Ascending aorta (tissue), 2 donors: ENCODE data around the gene LPO. TPM values are rescaled to one million over a fixed set of nuclear protein-coding genes. Genes with fewer than 3 reads are reported as not detected.

ENCODE experiments used
- DNase-seq, 2 donors: peaks; one replicate each; pipeline ENCODE4 v3.0.0-alpha.2; 2019; ENCODE audit warnings: low spot score in 2 of 2
- H3K27ac ChIP-seq, 2 donors: fragments of 200-600 bp; sonication (generic); one replicate each; pipeline ENCODE4 v1.5.1; 2016 to 2017; ENCODE audit warnings: mild to moderate bottlenecking in 1 of 2
- H3K27me3 ChIP-seq: fragments of 200-600 bp; sonication (generic); one replicate; pipeline ENCODE4 v1.5.1; 2017
- H3K36me3 ChIP-seq, 2 donors: fragments of 200-600 bp; sonication (generic); one replicate each; pipeline ENCODE4 v1.5.1; 2016
- H3K4me1 ChIP-seq, 2 donors: fragments of 200-600 bp; sonication (generic); one replicate each; pipeline ENCODE4 v1.5.1; 2016 to 2017; ENCODE audit warnings: mild to moderate bottlenecking in 1 of 2
- H3K4me3 ChIP-seq, 2 donors: fragments of 200-600 bp; sonication (generic); one replicate each; pipeline ENCODE4 v1.5.1; 2016 to 2017; ENCODE audit warnings: mild to moderate bottlenecking in 1 of 2
- H3K9me3 ChIP-seq, 2 donors: fragments of 200-600 bp; sonication (generic); one replicate each; pipeline ENCODE4 v1.5.1; 2016
- intact Hi-C: fragments of 100-400 bp; cut with DNase I; formaldehyde crosslinking; loops from one replicate; pipeline ENCODE4 v1.15.1; 2023
- total RNA-seq: library from RNA; depleted of rRNA; stranded (reverse); fragments of >200 nt; gene quantifications from one replicate; pipeline ENCODE4 v1.1.0, GENCODE V29; 2016
- TF ChIP-seq, protein P1 (sequence below), 3 experiments: fragments of 200-600 bp in 2 of 3; fragments of 450-650 bp in 1 of 3; sonication (generic) in 2 of 3; IDR thresholded peaks; one replicate each; pipeline ENCODE4 v1.5.1; 2016 to 2019; ENCODE audit warnings: antibody characterized with exemption in 3 of 3, mild to moderate bottlenecking in 1 of 3, moderate library complexity in 1 of 3

LPO gene
- total RNA-seq, 1 donor from 2014 or later, result not detected

DNA sequence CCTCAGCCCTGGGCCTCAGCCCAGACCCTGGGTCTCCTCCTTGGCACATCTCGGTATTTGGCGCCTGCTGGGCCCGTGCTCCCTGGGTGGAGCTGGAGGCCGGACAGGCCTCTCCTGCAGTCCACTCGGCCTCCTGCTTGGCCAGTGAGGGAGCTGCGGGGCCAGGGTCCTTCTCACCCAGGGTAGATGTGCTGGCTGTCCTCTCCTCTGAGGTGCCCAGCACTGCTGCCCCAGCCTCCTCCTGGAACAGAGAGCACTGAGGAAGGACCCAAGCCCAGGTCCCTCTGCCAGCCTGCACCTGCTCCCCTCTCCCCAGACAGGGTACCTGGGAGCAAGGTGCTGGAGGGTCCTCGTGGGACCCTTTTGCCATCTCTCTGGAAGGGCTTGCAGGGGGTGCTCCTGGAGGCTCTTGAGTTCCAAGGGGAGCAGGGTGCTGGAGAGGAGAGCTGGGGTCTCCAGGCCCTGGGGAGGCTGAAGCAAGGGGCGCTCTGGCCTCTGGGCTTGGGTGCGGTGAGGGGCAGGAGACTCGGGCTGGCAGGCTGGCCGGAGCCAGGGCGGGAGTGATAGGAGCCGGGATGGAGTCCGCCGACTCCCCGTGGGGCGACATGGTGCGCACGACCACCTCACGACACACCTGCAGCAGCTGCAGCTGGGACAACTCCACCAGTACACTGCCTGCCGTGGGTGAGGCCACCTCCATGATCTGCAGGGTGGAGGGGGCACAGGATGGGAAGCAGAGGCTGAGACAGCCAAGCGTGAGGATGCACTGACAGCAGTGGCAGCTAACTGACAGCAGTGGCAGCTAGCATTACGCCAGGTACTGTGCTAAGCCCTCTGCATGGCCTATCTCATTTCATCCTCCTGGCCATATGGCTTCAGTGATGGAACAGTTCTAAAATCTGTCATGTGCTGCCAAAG lies 72.4 kb downstream of the LPO start:
- H3K27ac ChIP-seq, result no peak overlapping the region
- intact Hi-C loops, result no loop called here

DNA sequence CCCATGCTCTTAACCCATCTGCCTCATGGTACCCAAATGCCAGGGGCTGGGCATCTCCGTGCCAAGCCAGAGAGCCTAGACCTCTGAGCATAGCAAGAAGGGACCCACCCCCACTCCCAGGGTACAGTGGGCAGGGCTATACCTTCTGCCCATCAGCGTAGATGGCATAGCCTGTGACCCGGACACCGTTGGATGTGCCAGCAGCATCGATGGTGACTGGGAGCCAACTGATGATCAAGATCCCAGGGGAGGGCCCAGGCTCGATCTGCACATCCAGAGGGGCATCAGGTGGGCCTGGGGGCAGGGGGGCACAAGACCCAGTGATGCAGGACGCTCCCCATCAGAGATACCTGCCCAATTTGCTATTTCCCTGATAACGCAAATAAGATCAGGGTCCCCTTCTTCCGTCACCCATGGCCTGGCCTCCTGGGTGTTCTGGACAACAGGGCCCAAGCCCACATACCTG lies 73.1 kb downstream of the LPO start:
- peaks cover 0 to 20% of the 10 kb centered on the region in 2 donors for H3K36me3 ChIP-seq

More for the DNA sequence above, 72.4 kb downstream of the LPO start:
- TF ChIP-seq, protein P1, sequence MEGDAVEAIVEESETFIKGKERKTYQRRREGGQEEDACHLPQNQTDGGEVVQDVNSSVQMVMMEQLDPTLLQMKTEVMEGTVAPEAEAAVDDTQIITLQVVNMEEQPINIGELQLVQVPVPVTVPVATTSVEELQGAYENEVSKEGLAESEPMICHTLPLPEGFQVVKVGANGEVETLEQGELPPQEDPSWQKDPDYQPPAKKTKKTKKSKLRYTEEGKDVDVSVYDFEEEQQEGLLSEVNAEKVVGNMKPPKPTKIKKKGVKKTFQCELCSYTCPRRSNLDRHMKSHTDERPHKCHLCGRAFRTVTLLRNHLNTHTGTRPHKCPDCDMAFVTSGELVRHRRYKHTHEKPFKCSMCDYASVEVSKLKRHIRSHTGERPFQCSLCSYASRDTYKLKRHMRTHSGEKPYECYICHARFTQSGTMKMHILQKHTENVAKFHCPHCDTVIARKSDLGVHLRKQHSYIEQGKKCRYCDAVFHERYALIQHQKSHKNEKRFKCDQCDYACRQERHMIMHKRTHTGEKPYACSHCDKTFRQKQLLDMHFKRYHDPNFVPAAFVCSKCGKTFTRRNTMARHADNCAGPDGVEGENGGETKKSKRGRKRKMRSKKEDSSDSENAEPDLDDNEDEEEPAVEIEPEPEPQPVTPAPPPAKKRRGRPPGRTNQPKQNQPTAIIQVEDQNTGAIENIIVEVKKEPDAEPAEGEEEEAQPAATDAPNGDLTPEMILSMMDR (IDR thresholded peaks at IDR 0.05), result no peak
- Histone ChIP-seq H3K9me3 (no peaks in the 10 kb centered on the region), H3K36me3 (peaks cover 0 to 20% of the 10 kb centered on the region in 2 donors), H3K4me1 (no peaks in the 10 kb centered on the region), H3K4me3 (no peak overlapping the region), H3K27me3 (no peaks in the 10 kb centered on the region)
- peak in 1 of 2 donors; percentile 58 for DNase-seq

DNA sequence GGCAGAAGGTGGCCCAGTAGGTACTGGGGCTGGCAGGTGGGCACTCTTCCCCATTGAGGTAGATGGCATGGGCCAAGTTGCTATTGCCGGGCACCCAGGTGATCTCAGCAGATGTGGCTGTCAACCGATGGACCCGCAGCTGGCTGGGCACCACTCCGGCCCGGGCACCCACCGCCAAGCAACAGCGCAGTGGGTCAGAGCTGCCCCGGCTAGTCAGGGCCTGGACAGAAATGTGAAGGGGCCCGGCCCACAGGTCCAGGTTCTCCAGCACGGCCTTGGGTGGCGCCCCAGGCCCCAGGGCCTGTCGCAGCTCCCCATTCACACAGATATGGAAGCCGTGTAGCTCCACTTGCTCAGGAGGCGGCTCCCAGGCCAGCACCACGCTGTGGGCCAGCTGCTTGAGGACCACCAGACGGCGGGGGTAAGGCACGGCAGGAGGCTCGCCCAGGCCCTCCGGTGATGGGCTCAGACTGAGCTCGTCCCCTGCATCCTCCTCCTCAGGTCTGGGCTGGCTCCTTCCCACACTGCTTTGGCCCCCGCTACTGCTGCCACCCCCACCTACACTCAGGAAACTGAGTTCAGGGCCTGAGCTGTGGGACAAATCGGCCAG lies 73.7 kb downstream of the LPO start:
- Histone ChIP-seq H3K4me1 (no peaks in the 10 kb centered on the region), H3K36me3 (peaks cover 0 to 20% of the 10 kb centered on the region in 2 donors), H3K9me3 (no peaks in the 10 kb centered on the region), H3K27ac (no peak overlapping the region), H3K27me3 (no peaks in the 10 kb centered on the region), H3K4me3 (no peak overlapping the region)
- DNase-seq, result peak in 1 of 2 donors; percentile 62
- intact Hi-C loops, result no loop called here
- TF ChIP-seq, protein P1 (IDR thresholded peaks at IDR 0.05), result no peak

More for the DNA sequence above, 73.1 kb downstream of the LPO start:
- Histone ChIP-seq H3K4me3 (no peak overlapping the region), H3K9me3 (no peaks in the 10 kb centered on the region), H3K27me3 (no peaks in the 10 kb centered on the region), H3K27ac (no peak overlapping the region), H3K4me1 (no peaks in the 10 kb centered on the region)
- intact Hi-C loops, result no loop called here
- TF ChIP-seq, protein P1 (IDR thresholded peaks at IDR 0.05), result no peak
- DNase-seq, result peak in 1 of 2 donors; percentile 61

DNA sequence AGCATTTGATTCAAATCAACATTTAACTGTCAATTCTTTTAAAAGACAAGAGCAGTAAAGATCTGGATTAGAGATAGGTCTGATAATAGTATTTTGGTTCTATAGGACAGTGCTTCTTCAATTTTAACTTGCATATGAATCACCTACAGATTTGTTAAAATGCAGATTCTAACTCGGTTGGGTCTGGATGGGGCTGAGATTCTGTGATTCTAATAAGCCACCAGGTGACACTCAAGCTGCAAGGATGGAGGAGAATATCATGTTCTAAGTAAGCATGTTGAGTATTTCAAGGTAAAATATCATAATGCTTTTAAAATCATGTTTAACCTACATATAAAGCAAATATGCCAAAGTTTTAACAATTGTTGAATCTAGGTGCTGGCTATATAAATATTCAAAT lies 74.4 kb downstream of the LPO start:
- no peak overlapping the region for H3K27ac ChIP-seq
- intact Hi-C loops, result no loop called here
- peaks cover 0 to 17% of the 10 kb centered on the region in 2 donors for H3K36me3 ChIP-seq
- no peak overlapping the region for H3K4me3 ChIP-seq
- TF ChIP-seq, protein P1 (IDR thresholded peaks at IDR 0.05), result no peak
- no peaks in the 10 kb centered on the region for H3K9me3 ChIP-seq
- H3K27me3 ChIP-seq, result no peaks in the 10 kb centered on the region
- no peak for DNase-seq
- no peaks in the 10 kb centered on the region for H3K4me1 ChIP-seq

DNA sequence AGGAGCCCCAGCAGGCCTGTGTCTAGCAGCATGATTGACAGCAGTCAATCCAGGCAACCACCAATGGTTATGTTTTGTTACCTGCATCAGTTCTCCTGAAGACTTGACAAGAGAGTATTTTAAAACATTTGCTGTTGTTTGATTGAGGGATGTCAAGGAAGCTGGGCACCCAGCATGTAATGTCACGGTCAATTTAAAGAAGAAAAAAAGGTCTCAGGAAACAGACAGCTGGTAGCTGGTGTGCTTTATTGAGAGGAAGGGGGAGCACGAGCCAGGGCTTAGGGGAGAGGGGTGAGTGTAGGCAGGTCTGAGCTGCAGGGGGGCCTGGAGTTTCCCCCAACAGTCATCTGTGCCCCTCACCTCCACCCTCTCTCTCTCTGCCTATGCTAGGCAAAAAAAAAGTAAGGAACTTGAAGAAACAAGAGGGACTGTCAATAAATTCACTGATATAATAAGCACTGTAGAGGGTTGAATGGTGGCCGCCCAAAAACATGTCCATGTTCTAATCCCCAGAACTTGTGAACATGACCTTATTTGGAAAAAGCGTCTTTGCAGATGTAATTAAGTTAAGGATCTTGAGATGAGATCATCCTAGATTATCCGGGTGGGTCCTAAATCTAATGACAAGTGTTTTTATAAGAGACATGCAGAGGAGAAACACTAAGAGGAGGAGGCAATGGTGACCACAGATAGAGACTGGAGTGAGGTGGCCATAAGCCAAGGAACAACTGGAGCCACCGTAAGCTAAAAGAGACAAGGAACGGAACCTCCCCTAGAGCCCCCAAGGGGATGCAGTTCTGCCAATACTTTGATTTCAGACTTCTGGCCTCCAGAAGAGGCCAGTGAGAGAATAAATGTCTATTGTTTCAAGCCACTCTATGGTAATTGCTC lies 75.7 kb downstream of the LPO start:
- intact Hi-C loops, result no loop called here
- DNase-seq, result peak in 1 of 2 donors; percentile 25

More for the DNA sequence above, 75.7 kb downstream of the LPO start:
- Histone ChIP-seq H3K27ac (no peak overlapping the region), H3K9me3 (no peaks in the 10 kb centered on the region), H3K4me3 (no peak overlapping the region), H3K27me3 (no peaks in the 10 kb centered on the region), H3K4me1 (no peaks in the 10 kb centered on the region), H3K36me3 (peaks cover 0 to 17% of the 10 kb centered on the region in 2 donors)
- TF ChIP-seq, protein P1 (IDR thresholded peaks at IDR 0.05), result no peak
